Activated CD8-positive, alpha-beta memory T cell treated with anti-CD3 and anti-CD28 coated beads, Interleukin-2, amount 10 ng/mL, durations not matched to agents 7 days and 5 days (primary cell): ENCODE data around the gene SAMD4A. TPM values are rescaled to one million over a fixed set of nuclear protein-coding genes. Genes with fewer than 3 reads are reported as not detected.

Experiments used
- ATAC-seq: fragments of 150-1000 bp; cut with Tn5 transposase; one replicate; pipeline ENCODE4 v1.10.0; 2021; ENCODE audit warnings: moderate library complexity
- CTCF ChIA-PET: fragments of 350-600 bp; sonication (Branson Sonifier 250); formaldehyde crosslinking; loops from one replicate; lab custom pipeline; 2021; ENCODE audit warnings: antibody characterized with exemption; lab: Charles Lee
- DNase-seq: peaks from one replicate; pipeline ENCODE4 v3.0.0-alpha.2; 2020
- H3K27ac Mint-ChIP-seq: one replicate; pipeline ENCODE4 v1.8.0; 2021; ENCODE audit warnings: mild to moderate bottlenecking, mixed read lengths
- H3K27me3 Mint-ChIP-seq: one replicate; pipeline ENCODE4 v1.8.0; 2021; ENCODE audit warnings: mixed read lengths
- H3K36me3 Mint-ChIP-seq: one replicate; pipeline ENCODE4 v1.8.0; 2021; ENCODE audit warnings: mild to moderate bottlenecking, mixed read lengths
- H3K4me1 Mint-ChIP-seq: one replicate; pipeline ENCODE4 v1.8.0; 2021; ENCODE audit warnings: mixed read lengths
- H3K4me3 Mint-ChIP-seq: one replicate; pipeline ENCODE4 v1.8.0; 2021; ENCODE audit warnings: mild to moderate bottlenecking, moderate library complexity, mixed read lengths
- H3K9me3 Mint-ChIP-seq: one replicate; pipeline ENCODE4 v1.8.0; 2022; ENCODE audit warnings: low read depth, mixed read lengths
- total RNA-seq, 2 experiments: library from RNA; stranded (reverse); gene quantifications; one replicate each; pipeline ENCODE4 v1.2.3, GENCODE V29; 2021

The SAMD4A gene
- total RNA-seq, 2 experiments from 2014 or later, result 1.6 to 1.7 TPM

DNA sequence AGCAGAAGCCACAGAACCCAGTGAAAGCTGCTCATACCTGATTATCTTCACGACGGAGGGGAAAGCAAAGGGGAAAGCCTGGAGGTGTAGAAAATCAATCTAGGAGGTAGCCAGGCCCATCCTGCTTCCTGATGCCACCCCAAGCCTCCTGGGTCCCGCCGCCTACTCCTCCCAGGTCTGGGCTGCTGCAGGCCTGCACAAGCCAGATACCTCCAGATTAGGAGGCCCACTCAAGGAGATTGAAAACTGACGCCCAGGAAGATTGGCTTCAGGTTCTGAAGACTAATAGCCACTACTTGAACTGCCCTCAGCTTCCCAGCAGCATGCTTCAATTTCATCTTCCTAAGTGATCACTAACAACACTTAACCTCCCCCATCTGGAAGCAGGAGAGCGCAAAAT is 248.6 kb downstream of the SAMD4A start:
- Mint-ChIP-seq H3K27me3 (peaks cover 11% of the 10 kb centered on the region), H3K4me1 (no peaks in the 10 kb centered on the region), H3K4me3 (no peak overlapping the region), H3K9me3 (no peaks in the 10 kb centered on the region), H3K27ac (no peak overlapping the region), H3K36me3 (no peaks in the 10 kb centered on the region)
- DNase-seq (no peak), ATAC-seq (no peak)
- CTCF ChIA-PET, result interaction anchor here (1.1 to 4.8 kb wide), 2 partner anchors 10 to 87 kb away, joined by 3 to 13 read pairs; partner anchors contain the start of gene GCH1

DNA sequence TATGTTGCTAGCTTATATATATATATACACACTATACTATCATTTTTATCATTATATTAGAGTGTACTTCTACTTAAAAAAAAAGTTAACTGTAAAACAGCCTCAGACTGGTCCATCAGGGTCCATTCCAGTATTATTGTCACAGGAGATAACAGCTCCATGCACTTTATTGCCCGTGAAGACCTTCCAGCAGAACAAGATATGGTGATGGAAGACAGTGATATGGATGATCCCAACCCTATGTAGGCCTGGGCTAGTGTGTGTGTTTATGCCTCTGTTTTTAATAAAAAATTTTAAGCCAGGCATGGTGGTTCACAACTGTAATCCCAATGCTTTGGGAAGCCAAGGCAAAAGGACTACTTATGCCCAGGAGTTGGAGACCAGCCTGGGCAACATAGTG is 249.5 kb downstream of the SAMD4A start:
- H3K4me3 Mint-ChIP-seq, result no peak overlapping the region
- H3K9me3 Mint-ChIP-seq, result no peaks in the 10 kb centered on the region
- H3K36me3 Mint-ChIP-seq, result no peaks in the 10 kb centered on the region
- H3K27me3 Mint-ChIP-seq, result peaks cover 12% of the 10 kb centered on the region
- H3K4me1 Mint-ChIP-seq, result no peaks in the 10 kb centered on the region
- no peak for DNase-seq
- no peak for ATAC-seq
- H3K27ac Mint-ChIP-seq, result no peak overlapping the region
- CTCF ChIA-PET, result interaction anchor here (4.8 kb wide), 1 partner anchor 11 kb away, joined by 13 read pairs; no protein-coding TSS in a partner anchor

DNA sequence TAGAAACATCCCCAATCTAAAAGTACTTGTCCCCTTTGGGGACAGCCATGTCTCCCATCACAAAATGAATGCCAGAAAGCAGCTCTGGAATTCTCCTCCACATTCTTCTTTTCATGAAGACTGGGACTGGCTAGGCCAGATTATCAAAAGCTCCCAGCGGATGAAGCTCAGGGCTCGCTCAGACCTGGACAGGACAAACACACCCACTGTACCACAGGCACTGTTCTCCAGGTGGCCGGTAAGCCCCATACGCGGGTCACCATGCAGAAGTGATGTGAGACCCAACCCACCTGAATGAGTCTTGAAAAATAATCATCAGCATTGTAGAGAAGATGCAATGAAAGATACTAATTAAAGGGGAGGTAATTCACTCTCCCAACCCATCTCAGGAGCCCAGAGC is 250.6 kb downstream of the SAMD4A start:
- H3K4me3 Mint-ChIP-seq, result no peak overlapping the region
- H3K36me3 Mint-ChIP-seq, result no peaks in the 10 kb centered on the region
- H3K27me3 Mint-ChIP-seq, result peaks cover 9% of the 10 kb centered on the region
- H3K27ac Mint-ChIP-seq, result no peak overlapping the region
- H3K9me3 Mint-ChIP-seq, result no peaks in the 10 kb centered on the region
- CTCF ChIA-PET, result interaction anchor here (0.6 to 4.8 kb wide), 2 partner anchors 12 to 154 kb away, joined by 3 to 13 read pairs; no protein-coding TSS in a partner anchor
- no peaks in the 10 kb centered on the region for H3K4me1 Mint-ChIP-seq
- DNase-seq (no peak), ATAC-seq (no peak)

DNA sequence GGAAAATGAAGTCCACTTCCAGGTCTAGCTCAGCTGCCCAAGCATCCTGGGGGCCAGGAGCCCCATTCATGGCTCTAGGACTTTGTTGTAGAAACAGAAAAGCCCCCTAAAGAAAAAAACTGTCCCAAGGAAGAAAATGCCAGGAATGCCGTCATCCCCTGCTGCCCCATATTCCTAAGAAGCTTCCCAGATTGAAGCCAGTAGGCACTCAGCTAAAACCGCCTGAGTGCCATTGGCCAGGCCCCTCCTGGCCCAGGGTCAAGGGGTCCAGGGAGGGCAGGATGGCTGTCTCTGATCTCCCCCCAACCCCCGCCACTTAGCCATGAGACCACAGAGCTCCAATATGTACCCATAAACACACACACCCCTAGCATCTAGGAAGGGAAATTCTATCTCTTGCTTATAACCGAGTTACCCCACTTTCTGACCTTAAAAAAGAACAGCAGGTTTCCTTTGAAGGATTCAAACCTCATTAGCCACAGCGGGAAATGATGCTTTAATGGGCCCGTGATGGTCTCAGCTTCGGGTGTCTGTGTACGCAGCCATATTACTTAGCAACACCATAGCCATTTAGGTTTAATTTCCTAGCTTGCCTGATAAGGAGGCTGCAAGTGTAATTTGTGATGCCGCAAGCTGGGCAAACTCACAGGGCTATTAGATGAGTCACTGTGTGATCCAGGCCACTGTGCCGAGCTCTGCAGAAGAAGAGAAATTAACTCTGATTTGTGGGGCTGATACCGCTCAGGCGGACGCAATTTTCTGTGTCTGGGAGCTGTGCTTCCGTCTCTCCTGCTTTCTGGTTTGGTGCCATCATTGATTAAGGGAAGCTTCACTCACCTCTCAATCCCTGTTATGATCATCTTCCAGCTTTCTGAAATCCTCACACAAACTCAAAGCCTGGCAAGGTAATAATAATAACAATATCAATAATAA is 251.5 kb downstream of the SAMD4A start:
- ATAC-seq, result no peak
- no peaks in the 10 kb centered on the region for H3K9me3 Mint-ChIP-seq
- no peaks in the 10 kb centered on the region for H3K36me3 Mint-ChIP-seq
- no peaks in the 10 kb centered on the region for H3K4me1 Mint-ChIP-seq
- H3K27ac Mint-ChIP-seq, result no peak overlapping the region
- H3K27me3 Mint-ChIP-seq, result peaks cover 5% of the 10 kb centered on the region
- no peak overlapping the region for H3K4me3 Mint-ChIP-seq
- DNase-seq, result no peak
- CTCF ChIA-PET, result interaction anchor here (4.8 kb wide), 1 partner anchor 13 kb away, joined by 13 read pairs; no protein-coding TSS in a partner anchor

DNA sequence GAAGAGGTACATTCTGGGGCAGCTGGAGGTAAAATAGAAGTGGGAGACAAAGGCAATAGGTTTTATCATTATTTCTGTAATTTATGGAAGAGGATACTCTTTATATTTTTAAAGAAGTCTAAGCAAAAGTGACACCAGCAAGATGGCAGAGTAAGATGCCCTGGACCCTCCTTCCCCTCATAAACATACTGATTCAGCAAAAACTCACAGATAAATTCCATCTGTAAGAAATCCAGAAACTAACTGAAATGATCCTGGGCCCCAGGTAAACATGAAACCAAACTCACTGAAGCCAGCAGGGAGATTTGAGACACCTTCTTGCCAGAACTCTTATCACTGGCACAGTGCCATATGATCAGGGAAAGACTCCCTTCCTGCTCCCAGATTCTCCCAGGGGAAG is 255.8 kb downstream of the SAMD4A start:
- H3K9me3 Mint-ChIP-seq, result peaks cover 7% of the 10 kb centered on the region

DNA sequence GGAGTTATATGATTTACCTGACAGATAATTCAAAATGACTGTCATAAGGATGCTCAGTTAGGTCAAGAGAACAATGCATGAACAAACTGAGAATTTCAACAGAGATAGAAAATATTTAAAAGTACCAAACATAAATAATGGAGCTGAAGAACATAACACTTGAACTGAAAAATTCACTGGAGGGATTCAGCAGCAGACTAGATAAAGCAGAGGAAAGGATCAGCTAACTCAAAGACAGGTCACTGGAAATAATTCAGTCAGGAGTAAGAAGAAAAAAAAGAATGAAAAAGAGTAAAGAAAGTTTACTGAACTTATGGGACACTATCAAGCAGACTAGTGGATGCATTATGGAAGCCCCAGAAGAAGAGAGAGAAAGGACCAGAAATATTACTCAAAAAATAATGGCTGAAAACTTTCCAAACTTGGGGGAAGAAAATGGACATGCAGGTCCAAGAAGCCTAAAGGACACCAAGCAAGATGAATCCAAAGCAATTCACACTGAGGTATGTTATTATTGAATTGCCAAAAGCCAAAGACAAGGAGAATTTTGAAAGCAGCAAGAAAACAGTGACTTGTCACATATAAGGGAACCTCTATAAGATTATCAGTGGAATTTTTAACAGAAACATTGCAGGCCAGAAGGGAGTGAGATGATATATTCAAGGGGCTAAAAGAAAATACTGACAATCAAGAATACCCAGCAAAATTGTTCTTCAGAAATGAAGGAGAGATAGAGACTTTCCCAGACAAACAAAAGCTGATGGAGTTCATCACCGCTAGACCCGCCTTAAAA is 257.0 kb downstream of the SAMD4A start:
- CTCF ChIA-PET, result no interaction called here
- H3K27ac Mint-ChIP-seq, result no peak overlapping the region
- no peak overlapping the region for H3K4me3 Mint-ChIP-seq
- peaks cover 7% of the 10 kb centered on the region for H3K27me3 Mint-ChIP-seq
- no peak for DNase-seq
- no peaks in the 10 kb centered on the region for H3K4me1 Mint-ChIP-seq
- H3K9me3 Mint-ChIP-seq, result peaks cover 7% of the 10 kb centered on the region
- ATAC-seq, result no peak
- H3K36me3 Mint-ChIP-seq, result no peaks in the 10 kb centered on the region

More for the DNA sequence above, 255.8 kb downstream of the SAMD4A start:
- no peaks in the 10 kb centered on the region for H3K4me1 Mint-ChIP-seq
- H3K36me3 Mint-ChIP-seq, result no peaks in the 10 kb centered on the region
- H3K4me3 Mint-ChIP-seq, result no peak overlapping the region
- no peak for ATAC-seq
- no peak overlapping the region for H3K27ac Mint-ChIP-seq
- peaks cover 7% of the 10 kb centered on the region for H3K27me3 Mint-ChIP-seq
- DNase-seq, result no peak
- CTCF ChIA-PET, result no interaction called here

DNA sequence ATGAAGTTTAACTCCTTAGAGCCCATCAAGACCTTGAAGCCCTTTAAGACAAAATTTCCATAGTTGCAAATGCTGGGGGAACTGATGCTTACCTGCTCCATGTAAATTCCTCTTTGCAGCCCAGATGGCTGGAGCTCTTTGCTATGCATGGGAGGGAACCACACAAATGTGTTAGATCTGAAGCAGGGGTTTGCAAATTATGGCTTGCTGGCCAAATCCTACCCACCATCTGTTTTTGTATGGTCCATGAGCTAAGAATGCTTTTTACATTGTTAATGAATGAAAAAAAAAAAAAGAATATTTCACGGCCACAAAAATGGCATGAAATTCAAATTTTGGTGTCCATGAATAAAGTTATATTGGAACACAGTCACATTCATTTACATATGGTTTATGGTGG is 261.1 kb downstream of the SAMD4A start:
- ATAC-seq, result no peak
- H3K27ac Mint-ChIP-seq, result no peak overlapping the region
- peaks cover 7% of the 10 kb centered on the region for H3K9me3 Mint-ChIP-seq
- CTCF ChIA-PET, result no interaction called here
- DNase-seq, result no peak
- H3K36me3 Mint-ChIP-seq, result peaks cover 2% of the 10 kb centered on the region
- no peak overlapping the region for H3K4me3 Mint-ChIP-seq
- no peaks in the 10 kb centered on the region for H3K4me1 Mint-ChIP-seq
- peaks cover 7% of the 10 kb centered on the region for H3K27me3 Mint-ChIP-seq

DNA sequence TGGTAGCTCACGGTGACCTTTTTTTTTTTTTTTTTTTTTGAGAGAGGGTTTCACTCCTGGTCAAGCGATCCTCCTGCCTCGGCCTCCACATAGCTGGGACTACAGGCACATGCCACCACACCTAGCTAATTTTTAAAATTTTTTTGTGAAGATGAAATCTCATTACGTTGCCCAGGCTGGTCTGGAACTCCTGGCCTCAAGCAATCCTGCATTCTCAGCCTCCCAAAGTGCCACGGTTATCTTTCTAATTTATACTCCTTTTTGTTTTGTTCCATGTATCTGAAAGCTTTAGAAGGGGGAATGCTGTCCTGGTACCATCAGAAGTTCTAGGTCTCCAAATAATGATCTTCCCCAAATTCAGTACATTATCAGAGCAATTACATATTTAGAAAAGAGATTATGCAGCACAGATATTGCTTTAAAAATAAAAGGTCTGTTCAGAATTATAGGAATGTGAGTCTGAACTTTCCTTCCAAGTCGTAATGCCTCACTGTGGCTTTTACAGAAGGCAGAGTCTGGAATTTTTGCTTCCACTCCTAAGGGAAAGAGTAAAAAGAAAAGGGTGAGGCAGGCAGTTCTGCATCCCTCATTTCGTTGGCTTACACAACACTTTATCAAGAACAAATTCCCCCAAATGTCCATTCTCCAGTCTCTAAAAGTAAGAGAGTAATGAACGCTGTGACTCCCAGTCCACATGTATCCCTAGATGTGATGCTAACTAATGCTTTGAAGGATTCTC is 262.7 kb downstream of the SAMD4A start:
- Mint-ChIP-seq H3K4me1 (no peaks in the 10 kb centered on the region), H3K27me3 (peaks cover 7% of the 10 kb centered on the region), H3K9me3 (no peaks in the 10 kb centered on the region), H3K36me3 (peaks cover 2% of the 10 kb centered on the region), H3K4me3 (no peak overlapping the region), H3K27ac (no peak overlapping the region)
- CTCF ChIA-PET, result interaction anchor here (0.6 to 0.7 kb wide), 2 partner anchors 23 to 246 kb away, joined by 3 read pairs; no protein-coding TSS in a partner anchor
- no peak for ATAC-seq
- DNase-seq, result no peak

DNA sequence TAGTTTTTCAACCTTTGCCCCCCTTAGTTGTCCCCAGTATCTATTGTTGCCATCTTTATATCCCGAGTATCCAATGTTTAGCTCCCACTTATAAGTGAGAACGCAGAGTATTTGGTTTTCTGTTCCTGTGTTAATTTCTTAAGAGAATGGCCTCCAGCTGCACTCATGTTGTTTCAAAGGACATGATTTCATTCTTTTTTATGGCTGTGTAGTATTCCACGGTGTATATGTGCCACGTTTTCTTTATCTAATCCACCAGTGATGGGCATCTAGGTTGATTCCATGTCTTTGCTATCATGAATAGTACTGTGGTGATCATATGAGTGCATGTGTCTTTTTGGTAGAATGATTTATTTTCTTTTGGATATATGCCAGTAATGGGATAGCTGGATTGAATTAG is 263.7 kb downstream of the SAMD4A start:
- CTCF ChIA-PET, result interaction anchor here (1.4 kb wide), 1 partner anchor 56 kb away, joined by 5 read pairs; no protein-coding TSS in a partner anchor

DNA sequence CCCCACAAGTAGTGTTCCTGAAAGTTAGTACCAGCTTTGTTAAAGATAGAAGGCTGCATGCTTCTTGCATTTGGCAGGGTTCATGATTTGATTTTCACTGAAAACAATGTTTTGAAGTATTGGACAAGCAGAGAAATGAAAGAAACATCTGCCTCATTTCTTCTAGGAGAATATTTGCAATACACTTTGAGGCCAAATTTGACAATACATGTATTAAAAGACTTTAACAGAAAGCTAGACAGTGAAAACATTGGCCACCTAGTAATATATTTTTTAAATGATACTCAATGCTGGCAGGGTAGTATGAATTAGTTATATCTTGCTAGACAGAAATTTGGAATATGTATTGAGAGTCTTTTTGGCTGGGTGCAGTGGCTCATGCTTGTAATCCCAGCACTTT is 267.2 kb downstream of the SAMD4A start:
- CTCF ChIA-PET, result no interaction called here
- no peaks in the 10 kb centered on the region for H3K4me1 Mint-ChIP-seq
- no peak overlapping the region for H3K27ac Mint-ChIP-seq
- no peaks in the 10 kb centered on the region for H3K9me3 Mint-ChIP-seq
- peaks cover 15% of the 10 kb centered on the region for H3K36me3 Mint-ChIP-seq
- DNase-seq, result no peak
- H3K27me3 Mint-ChIP-seq, result peaks cover 4% of the 10 kb centered on the region
- no peak for ATAC-seq
- no peak overlapping the region for H3K4me3 Mint-ChIP-seq

More for the DNA sequence above, 263.7 kb downstream of the SAMD4A start:
- DNase-seq (no peak), ATAC-seq (no peak)
- Mint-ChIP-seq H3K27me3 (peaks cover 5% of the 10 kb centered on the region), H3K4me1 (no peaks in the 10 kb centered on the region), H3K36me3 (peaks cover 4% of the 10 kb centered on the region), H3K27ac (no peak overlapping the region), H3K4me3 (no peak overlapping the region), H3K9me3 (no peaks in the 10 kb centered on the region)

DNA sequence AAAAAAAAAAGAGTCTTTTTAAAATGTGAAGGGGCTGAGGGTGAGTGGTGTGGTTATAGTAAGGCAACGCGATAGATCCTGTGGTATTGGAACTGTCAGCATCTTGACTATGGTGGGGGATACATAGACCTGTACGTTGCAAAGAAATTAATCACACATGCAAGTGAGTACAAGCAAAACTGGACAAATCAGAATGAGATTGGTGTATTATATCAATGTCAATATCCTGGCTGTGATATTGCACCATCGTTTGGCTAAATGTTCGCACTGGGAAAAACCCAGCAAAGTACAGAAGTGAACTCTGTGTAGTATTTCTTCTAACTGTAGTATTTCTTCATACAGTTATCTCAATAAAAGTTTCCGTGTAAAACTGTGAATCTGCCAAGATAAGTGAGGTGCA is 267.8 kb downstream of the SAMD4A start:
- Mint-ChIP-seq H3K4me3 (no peak overlapping the region), H3K9me3 (no peaks in the 10 kb centered on the region), H3K27ac (no peak overlapping the region), H3K4me1 (no peaks in the 10 kb centered on the region), H3K27me3 (peaks cover 3% of the 10 kb centered on the region), H3K36me3 (peaks cover 20% of the 10 kb centered on the region)
- no peak for ATAC-seq
- DNase-seq, result no peak
- CTCF ChIA-PET, result no interaction called here

DNA sequence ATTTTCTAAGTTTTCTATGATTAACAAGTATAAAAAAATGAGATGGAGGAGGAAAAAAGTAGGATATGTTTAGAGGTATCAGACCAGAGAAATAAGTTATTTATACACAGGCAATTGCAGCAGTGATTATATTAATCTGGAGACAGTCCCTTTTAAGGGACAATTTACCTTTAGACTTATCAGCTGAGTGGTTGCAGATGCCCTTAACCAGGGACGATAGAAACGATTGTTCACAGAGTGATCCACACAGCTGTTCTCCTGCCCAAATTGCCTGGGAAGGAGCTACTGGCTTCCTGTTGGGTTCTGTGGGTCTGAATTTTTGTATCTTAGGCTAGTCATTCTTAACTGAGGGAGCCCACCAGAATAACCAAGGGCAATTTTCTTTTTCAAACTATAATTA is 269.3 kb downstream of the SAMD4A start:
- H3K27me3 Mint-ChIP-seq, result peaks cover 3% of the 10 kb centered on the region
- no peaks in the 10 kb centered on the region for H3K4me1 Mint-ChIP-seq
- DNase-seq, result no peak
- no peak overlapping the region for H3K4me3 Mint-ChIP-seq
- peaks cover 33% of the 10 kb centered on the region for H3K36me3 Mint-ChIP-seq
- CTCF ChIA-PET, result no interaction called here
- H3K27ac Mint-ChIP-seq, result no peak overlapping the region
- no peaks in the 10 kb centered on the region for H3K9me3 Mint-ChIP-seq
- no peak for ATAC-seq
